ENCODE data around the gene CTDNEP1. TPM values are rescaled to one million over a fixed set of nuclear protein-coding genes. Genes with fewer than 3 reads are reported as not detected.

Gene CTDNEP1
- total and polyA plus RNA-seq, 12 donors: 30.3 to 177 (median 105) TPM

DNA sequence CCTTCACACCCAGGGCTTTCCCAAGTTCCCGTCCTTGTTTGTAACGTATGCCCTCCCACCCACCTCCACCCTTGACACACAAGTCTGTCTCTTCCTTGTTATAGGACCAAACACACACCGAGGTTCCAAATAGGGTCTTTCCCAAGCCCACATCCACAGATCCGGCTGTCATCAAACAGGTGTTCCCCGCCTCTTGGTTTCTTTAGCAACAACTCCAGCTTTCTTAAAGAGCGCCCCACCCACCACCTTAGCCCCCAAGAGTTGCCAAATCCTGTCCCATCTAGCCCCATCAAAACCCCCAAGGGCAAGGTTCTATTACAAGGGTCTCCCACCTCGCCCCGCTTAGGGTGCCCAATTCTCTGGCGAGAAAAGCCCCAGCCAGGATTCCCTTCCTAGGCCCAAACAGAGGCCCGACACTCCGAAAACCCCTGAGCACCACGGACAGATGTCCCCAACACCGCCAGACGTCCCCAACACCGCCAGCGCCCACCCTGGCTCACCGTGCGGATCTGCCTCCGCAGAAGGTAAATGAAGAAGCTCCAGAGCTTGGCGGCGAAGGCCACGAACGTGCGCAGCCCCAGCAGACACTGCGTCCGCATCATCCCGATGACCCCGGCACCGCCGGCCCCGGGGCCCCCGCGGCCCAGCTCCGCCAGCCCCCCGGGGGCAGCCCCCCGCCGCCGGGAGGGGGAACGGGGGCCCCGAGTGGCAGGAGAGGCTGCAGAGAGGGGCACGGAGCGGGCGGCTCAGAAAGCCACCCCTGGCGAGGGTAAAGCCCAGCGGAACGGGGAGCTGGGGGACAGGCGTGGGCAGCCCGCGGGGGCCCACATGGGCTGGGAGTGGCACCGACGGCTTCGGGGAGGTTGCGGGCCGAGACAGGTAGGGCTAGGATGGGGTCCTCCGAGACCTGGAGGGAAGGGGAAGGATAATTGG lies 573 bp downstream of the CTDNEP1 start:
- peaks cover 31 to 39% of the 10 kb centered on the region in 2 donors for H3K4me1 ChIP-seq (replicated peaks in 1 of 2)
- H3K27me3 ChIP-seq: no peaks in the 10 kb centered on the region
- H3K9me3 ChIP-seq (replicated peaks in 1 of 3): no peaks in the 10 kb centered on the region
- peaks cover 0 to 34% of the 10 kb centered on the region in 2 donors for H3K36me3 ChIP-seq (replicated peaks in 1 of 2)
- peak in 1 of 2 donors; percentile 8 for TF ChIP-seq POLR2A (IDR thresholded peaks at IDR 0.05)
- TF ChIP-seq, protein P1, sequence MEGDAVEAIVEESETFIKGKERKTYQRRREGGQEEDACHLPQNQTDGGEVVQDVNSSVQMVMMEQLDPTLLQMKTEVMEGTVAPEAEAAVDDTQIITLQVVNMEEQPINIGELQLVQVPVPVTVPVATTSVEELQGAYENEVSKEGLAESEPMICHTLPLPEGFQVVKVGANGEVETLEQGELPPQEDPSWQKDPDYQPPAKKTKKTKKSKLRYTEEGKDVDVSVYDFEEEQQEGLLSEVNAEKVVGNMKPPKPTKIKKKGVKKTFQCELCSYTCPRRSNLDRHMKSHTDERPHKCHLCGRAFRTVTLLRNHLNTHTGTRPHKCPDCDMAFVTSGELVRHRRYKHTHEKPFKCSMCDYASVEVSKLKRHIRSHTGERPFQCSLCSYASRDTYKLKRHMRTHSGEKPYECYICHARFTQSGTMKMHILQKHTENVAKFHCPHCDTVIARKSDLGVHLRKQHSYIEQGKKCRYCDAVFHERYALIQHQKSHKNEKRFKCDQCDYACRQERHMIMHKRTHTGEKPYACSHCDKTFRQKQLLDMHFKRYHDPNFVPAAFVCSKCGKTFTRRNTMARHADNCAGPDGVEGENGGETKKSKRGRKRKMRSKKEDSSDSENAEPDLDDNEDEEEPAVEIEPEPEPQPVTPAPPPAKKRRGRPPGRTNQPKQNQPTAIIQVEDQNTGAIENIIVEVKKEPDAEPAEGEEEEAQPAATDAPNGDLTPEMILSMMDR (IDR thresholded peaks at IDR 0.05): no peak
- H3K27ac ChIP-seq: peak overlapping the region; percentile 93 to 100 (median 99)
- WGBS, 4 donors: 0 to 2% (median 1%) methylated on average over 6 to 55 of the region's 55 CpGs
- H3K4me3 ChIP-seq: peak overlapping the region; percentile 64 to 92 (median 90)
- DNase-seq: peak in 4 of 7 donors; percentile 35 to 48 (median 45)
- intact Hi-C loops (cut with DNase I): no loop called here

DNA sequence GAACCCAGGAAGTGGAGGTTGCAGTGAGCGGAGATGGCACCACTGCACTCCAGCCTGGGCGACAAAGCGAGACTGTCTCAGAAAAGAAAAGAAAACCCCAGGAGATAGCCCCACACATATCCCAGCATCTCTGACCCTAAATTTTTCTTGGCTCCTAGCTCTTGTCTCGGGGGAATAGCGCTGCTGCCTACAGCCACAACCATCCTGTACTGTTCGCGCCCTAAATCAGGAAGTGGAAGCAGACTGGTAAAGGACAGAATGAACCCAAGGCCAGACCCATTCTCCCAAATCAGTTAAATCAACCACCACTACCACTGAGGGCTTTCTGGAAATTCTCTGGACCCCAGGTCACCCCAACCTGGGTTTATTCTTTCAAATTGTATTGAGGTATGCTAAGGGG lies 1.7 kb downstream of the CTDNEP1 start:
- no peak for TF ChIP-seq POLR2A (IDR thresholded peaks at IDR 0.05)
- TF ChIP-seq, protein P1 (IDR thresholded peaks at IDR 0.05): no peak
- Histone ChIP-seq H3K4me3 (peak overlapping the region in 2 of 4 donors; percentile 91 to 92), H3K36me3 (replicated peaks in 1 of 2) (peaks cover 0 to 34% of the 10 kb centered on the region in 2 donors), H3K9me3 (replicated peaks in 1 of 3) (no peaks in the 10 kb centered on the region), H3K27me3 (no peaks in the 10 kb centered on the region), H3K4me1 (replicated peaks in 1 of 2) (peaks cover 31 to 39% of the 10 kb centered on the region in 2 donors), H3K27ac (peak overlapping the region in 2 of 5 donors; percentile 99 to 100)
- peak in 1 of 7 donors; percentile 31 for DNase-seq
- intact Hi-C loops (cut with DNase I): no loop called here
- WGBS, 4 donors: 77 to 84% (median 78%) methylated on average over 7 of the region's 7 CpGs

GRCh38 chr17:7249214-7249613 lies 2.3 kb downstream of the CTDNEP1 start:
- 75 to 81% (median 78%) methylated on average over 6 of the region's 6 CpGs for WGBS, 4 donors
- Histone ChIP-seq H3K9me3 (replicated peaks in 1 of 3) (no peaks in the 10 kb centered on the region), H3K4me3 (no peak overlapping the region), H3K4me1 (replicated peaks in 1 of 2) (peaks cover 31 to 37% of the 10 kb centered on the region in 2 donors), H3K27me3 (no peaks in the 10 kb centered on the region), H3K27ac (peak overlapping the region in 2 of 5 donors; percentile 21 to 100), H3K36me3 (replicated peaks in 1 of 2) (peaks cover 0 to 34% of the 10 kb centered on the region in 2 donors)
- TF ChIP-seq POLR2A (IDR thresholded peaks at IDR 0.05): no peak
- TF ChIP-seq, protein P1 (IDR thresholded peaks at IDR 0.05): no peak
- intact Hi-C loops (cut with DNase I): no loop called here
- peak in 1 of 7 donors; percentile 28 for DNase-seq

DNA sequence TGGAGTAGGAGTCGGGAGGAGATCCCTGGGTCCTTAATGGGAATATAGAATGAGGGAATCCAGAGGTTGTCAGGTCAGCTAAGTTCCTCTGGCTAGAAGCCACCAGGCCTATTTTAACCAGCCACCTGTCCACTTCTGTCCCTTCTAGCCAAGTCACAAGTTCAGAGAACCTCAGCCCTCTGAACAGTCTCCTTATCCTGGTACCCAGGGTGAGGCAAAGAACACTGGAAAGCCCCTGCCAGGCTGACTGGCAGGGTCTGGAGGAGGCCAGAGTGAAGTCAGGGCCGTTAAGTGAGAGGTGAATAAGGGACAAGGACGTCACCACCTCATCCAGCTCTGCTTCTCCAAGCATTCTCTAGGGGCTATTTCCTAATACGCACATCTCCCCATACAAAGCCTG lies 2.7 kb downstream of the CTDNEP1 start:
- TF ChIP-seq POLR2A (IDR thresholded peaks at IDR 0.05): no peak
- TF ChIP-seq, protein P1 (IDR thresholded peaks at IDR 0.05): no peak
- intact Hi-C loops (cut with DNase I): no loop called here
- H3K36me3 ChIP-seq (replicated peaks in 1 of 2): peaks cover 0 to 34% of the 10 kb centered on the region in 2 donors
- no peak for DNase-seq
- peaks cover 31 to 33% of the 10 kb centered on the region in 2 donors for H3K4me1 ChIP-seq (replicated peaks in 1 of 2)
- H3K4me3 ChIP-seq: no peak overlapping the region
- peak overlapping the region in 2 of 5 donors; percentile 21 to 100 for H3K27ac ChIP-seq
- 53 to 62% (median 56%) methylated on average over 4 of the region's 4 CpGs for WGBS, 4 donors
- no peaks in the 10 kb centered on the region for H3K27me3 ChIP-seq
- no peaks in the 10 kb centered on the region for H3K9me3 ChIP-seq (replicated peaks in 1 of 3)
